Measurements from ENCODE around the gene HSPB7. TPM values are rescaled to one million over a fixed set of nuclear protein-coding genes. Genes with fewer than 3 reads are reported as not detected.
"Not testable (repeated sequence)": the region's sequence is repeated elsewhere in the genome, so short reads cannot be mapped to it uniquely, and the experiment has no call there.

Gene HSPB7
- polyA plus RNA-seq, 1 donor (not counting 4 experiments of a cell fraction or from before 2014, with no cell fraction given), result 0.05 TPM

DNA sequence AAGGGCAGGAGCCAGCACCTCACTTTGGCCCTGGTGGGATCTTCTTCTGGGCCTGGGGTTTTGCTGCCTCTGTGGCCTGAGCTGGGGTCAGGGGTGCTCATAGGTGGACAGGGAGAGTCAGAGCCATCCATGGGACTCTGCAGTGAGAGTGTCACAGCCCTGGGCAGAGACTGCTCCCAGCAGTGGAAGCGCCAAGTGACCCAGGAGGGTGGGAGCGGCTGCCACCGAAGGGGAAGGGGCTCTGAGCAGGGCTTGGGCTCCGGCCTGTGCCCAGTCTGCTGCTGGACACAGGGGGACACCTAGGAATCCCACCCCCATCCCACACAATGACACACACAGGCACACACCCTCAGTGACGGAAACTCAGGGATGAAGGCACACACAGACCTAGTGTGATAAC, 26.1 kb upstream of the HSPB7 start:
- peaks cover 2% of the 10 kb centered on the region for H3K4me1 ChIP-seq (ENCODE audit: control insufficient read depth, extremely low read depth, insufficient read depth, low read length)
- no peak overlapping the region for H2AFZ ChIP-seq (ENCODE audit: control insufficient read depth, low read length)
- H3K36me3 ChIP-seq (ENCODE audit: control insufficient read depth in 2 of 2, extremely low read depth in 1 of 2, insufficient read depth in 2 of 2, low read length in 2 of 2), result no peaks in the 10 kb centered on the region
- TF ChIP-seq CTCF (optimal IDR thresholded peaks at IDR 0.05 in 1 of 3, IDR thresholded peaks at IDR 0.05 in 1 of 3, conservative IDR thresholded peaks at IDR 0.05 in 1 of 3; ENCODE audit: extremely low read depth in 1 of 3, insufficient read depth in 2 of 3, low read length in 3 of 3), result no peak
- no peak for TF ChIP-seq EZH2 (IDR thresholded peaks at IDR 0.05; ENCODE audit: low read length)
- FAIRE-seq (no peak), DNase-seq (ENCODE audit: low read depth, low spot score) (no peak)
- no peak overlapping the region for H3K4me2 ChIP-seq (ENCODE audit: control insufficient read depth, extremely low read depth, insufficient read depth, low read depth, low read length)
- dilution Hi-C loops (cut with MboI; ENCODE audit: extremely low pct_ligation_motif_present, low sequenced_read_pairs), result no loop called here
- H3K9ac ChIP-seq (ENCODE audit: control insufficient read depth, extremely low read depth, insufficient read depth, low read length), result no peak overlapping the region
- no peaks in the 10 kb centered on the region for H3K27me3 ChIP-seq (ENCODE audit: control insufficient read depth, extremely low read depth, insufficient read depth, low read length)
- no peaks in the 10 kb centered on the region for H3K79me2 ChIP-seq (ENCODE audit: control insufficient read depth, insufficient read depth, low read length)
- no peaks in the 10 kb centered on the region for H3K9me3 ChIP-seq (ENCODE audit: control insufficient read depth, low read depth, low read length)
- H3K4me3 ChIP-seq (ENCODE audit: control insufficient read depth in 2 of 3, extremely low read depth in 1 of 3, insufficient read depth in 2 of 3, low read depth in 1 of 3, low read length in 3 of 3), result no peak overlapping the region
- no peak overlapping the region for H3K27ac ChIP-seq (ENCODE audit: control insufficient read depth, insufficient read depth, low read length)
- H3K9me1 ChIP-seq (ENCODE audit: control insufficient read depth, extremely low read depth, insufficient read depth, low read length), result no peaks in the 10 kb centered on the region
- H4K20me1 ChIP-seq (ENCODE audit: control insufficient read depth, extremely low read depth, insufficient read depth, low read length), result no peaks in the 10 kb centered on the region

GRCh38 chr1:16043521-16043920, 25.7 kb upstream of the HSPB7 start, which contains the start of gene CLCNKB:
Gene CLCNKB (plus strand): TSS chr1:16043782. CDS start chr1:16044493, 711 bp downstream.
- FAIRE-seq, result no peak
- Histone ChIP-seq H3K36me3 (ENCODE audit: control insufficient read depth in 2 of 2, extremely low read depth in 1 of 2, insufficient read depth in 2 of 2, low read length in 2 of 2) (no peaks in the 10 kb centered on the region), H3K4me1 (ENCODE audit: control insufficient read depth, extremely low read depth, insufficient read depth, low read length) (no peaks in the 10 kb centered on the region), H4K20me1 (ENCODE audit: control insufficient read depth, extremely low read depth, insufficient read depth, low read length) (no peaks in the 10 kb centered on the region), H3K79me2 (ENCODE audit: control insufficient read depth, insufficient read depth, low read length) (no peaks in the 10 kb centered on the region), H3K9me1 (ENCODE audit: control insufficient read depth, extremely low read depth, insufficient read depth, low read length) (no peaks in the 10 kb centered on the region), H3K9ac (ENCODE audit: control insufficient read depth, extremely low read depth, insufficient read depth, low read length) (no peak within 1 kb of the TSS), H3K27me3 (ENCODE audit: control insufficient read depth, extremely low read depth, insufficient read depth, low read length) (no peaks in the 10 kb centered on the region), H3K4me2 (ENCODE audit: control insufficient read depth, extremely low read depth, insufficient read depth, low read depth, low read length) (no peak within 1 kb of the TSS), H3K9me3 (ENCODE audit: control insufficient read depth, low read depth, low read length) (no peaks in the 10 kb centered on the region), H3K4me3 (ENCODE audit: control insufficient read depth in 2 of 3, extremely low read depth in 1 of 3, insufficient read depth in 2 of 3, low read depth in 1 of 3, low read length in 3 of 3) (no peak within 1 kb of the TSS), H3K27ac (ENCODE audit: control insufficient read depth, insufficient read depth, low read length) (no peak within 1 kb of the TSS), H2AFZ (ENCODE audit: control insufficient read depth, low read length) (no peak within 1 kb of the TSS)
- dilution Hi-C loops (cut with MboI; ENCODE audit: extremely low pct_ligation_motif_present, low sequenced_read_pairs), result no loop called here
- TF ChIP-seq CTCF (optimal IDR thresholded peaks at IDR 0.05 in 1 of 3, IDR thresholded peaks at IDR 0.05 in 1 of 3, conservative IDR thresholded peaks at IDR 0.05 in 1 of 3; ENCODE audit: extremely low read depth in 1 of 3, insufficient read depth in 2 of 3, low read length in 3 of 3), result no peak
- TF ChIP-seq EZH2 (IDR thresholded peaks at IDR 0.05; ENCODE audit: low read length), result no peak
- DNase-seq (ENCODE audit: low read depth, low spot score), result no peak

DNA sequence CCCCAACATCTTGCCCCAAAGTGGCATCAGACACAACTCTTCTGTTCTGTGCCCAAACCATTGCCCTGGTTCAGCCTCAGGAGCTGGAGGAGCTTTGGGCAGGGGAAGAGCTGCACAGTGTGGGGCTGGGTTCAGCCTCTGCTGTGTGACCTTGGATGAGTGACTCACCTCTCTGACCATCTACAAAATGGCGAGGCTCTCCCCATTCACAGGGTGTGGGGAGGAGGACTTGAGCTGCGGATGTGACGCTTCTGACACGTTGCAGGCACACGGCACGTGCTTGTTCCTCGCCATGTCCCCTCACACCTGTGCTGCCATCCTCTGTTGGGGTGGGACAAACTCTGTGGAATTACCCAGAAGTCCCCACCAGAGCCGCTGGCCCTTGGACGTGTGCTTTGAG, 24.8 kb upstream of the HSPB7 start:
- H2AFZ ChIP-seq (ENCODE audit: control insufficient read depth, low read length); H3K9ac ChIP-seq (ENCODE audit: control insufficient read depth, extremely low read depth, insufficient read depth, low read length); H3K9me3 ChIP-seq (ENCODE audit: control insufficient read depth, low read depth, low read length); dilution Hi-C loops (cut with MboI; ENCODE audit: extremely low pct_ligation_motif_present, low sequenced_read_pairs); H3K27ac ChIP-seq (ENCODE audit: control insufficient read depth, insufficient read depth, low read length); H3K79me2 ChIP-seq (ENCODE audit: control insufficient read depth, insufficient read depth, low read length); H3K4me2 ChIP-seq (ENCODE audit: control insufficient read depth, extremely low read depth, insufficient read depth, low read depth, low read length); FAIRE-seq; H3K36me3 ChIP-seq (ENCODE audit: control insufficient read depth in 2 of 2, extremely low read depth in 1 of 2, insufficient read depth in 2 of 2, low read length in 2 of 2); H4K20me1 ChIP-seq (ENCODE audit: control insufficient read depth, extremely low read depth, insufficient read depth, low read length); H3K9me1 ChIP-seq (ENCODE audit: control insufficient read depth, extremely low read depth, insufficient read depth, low read length); DNase-seq (ENCODE audit: low read depth, low spot score); H3K4me1 ChIP-seq (ENCODE audit: control insufficient read depth, extremely low read depth, insufficient read depth, low read length); H3K4me3 ChIP-seq (ENCODE audit: control insufficient read depth in 2 of 3, extremely low read depth in 1 of 3, insufficient read depth in 2 of 3, low read depth in 1 of 3, low read length in 3 of 3); H3K27me3 ChIP-seq (ENCODE audit: control insufficient read depth, extremely low read depth, insufficient read depth, low read length): not testable (repeated sequence)
